PFSK-1 (cell line): ENCODE measurements around the gene TMEM72.

Source experiments
- SIN3A ChIP-seq: IDR thresholded peaks from 2 replicates; pipeline ENCODE4 v1.6.1; 2012; ENCODE audit warnings: mild to moderate bottlenecking, low read length, moderate library complexity, borderline replicate concordance; ENCODE audit not compliant: insufficient read depth
- TF ChIP-seq, protein P1 (sequence below), 2 experiments: IDR thresholded peaks; 2 replicates each; pipeline versions ENCODE4 v1.6.1 to v1.8.0; 2011 to 2012; ENCODE audit warnings: low read depth in 2 of 2, low read length in 2 of 2, control low read depth in 1 of 2, inconsistent platforms in 1 of 2, mild to moderate bottlenecking in 1 of 2, moderate library complexity in 1 of 2; ENCODE audit not compliant: insufficient read depth in 1 of 2

DNA sequence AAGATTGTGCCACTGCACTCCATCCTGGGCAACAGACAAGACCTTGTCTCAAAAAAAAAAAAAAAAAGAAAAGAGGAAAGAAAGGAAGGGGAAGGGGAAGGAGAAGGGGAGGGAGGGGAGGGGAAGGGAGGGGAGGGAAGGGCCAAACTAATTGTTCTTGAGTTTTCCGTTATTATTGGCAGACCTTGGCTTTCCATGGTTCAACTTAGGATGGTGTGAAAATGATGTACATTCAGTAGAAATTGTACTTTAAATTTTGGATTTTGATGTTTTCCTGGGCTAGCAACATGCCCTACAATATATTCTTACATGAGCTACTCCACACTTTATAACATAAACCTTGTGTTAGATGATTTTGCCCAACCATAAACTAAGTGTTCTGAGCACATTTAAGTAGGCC is 1.2 kb upstream of the TMEM72 start:
- no peak for TF ChIP-seq SIN3A
- TF ChIP-seq, protein P1, sequence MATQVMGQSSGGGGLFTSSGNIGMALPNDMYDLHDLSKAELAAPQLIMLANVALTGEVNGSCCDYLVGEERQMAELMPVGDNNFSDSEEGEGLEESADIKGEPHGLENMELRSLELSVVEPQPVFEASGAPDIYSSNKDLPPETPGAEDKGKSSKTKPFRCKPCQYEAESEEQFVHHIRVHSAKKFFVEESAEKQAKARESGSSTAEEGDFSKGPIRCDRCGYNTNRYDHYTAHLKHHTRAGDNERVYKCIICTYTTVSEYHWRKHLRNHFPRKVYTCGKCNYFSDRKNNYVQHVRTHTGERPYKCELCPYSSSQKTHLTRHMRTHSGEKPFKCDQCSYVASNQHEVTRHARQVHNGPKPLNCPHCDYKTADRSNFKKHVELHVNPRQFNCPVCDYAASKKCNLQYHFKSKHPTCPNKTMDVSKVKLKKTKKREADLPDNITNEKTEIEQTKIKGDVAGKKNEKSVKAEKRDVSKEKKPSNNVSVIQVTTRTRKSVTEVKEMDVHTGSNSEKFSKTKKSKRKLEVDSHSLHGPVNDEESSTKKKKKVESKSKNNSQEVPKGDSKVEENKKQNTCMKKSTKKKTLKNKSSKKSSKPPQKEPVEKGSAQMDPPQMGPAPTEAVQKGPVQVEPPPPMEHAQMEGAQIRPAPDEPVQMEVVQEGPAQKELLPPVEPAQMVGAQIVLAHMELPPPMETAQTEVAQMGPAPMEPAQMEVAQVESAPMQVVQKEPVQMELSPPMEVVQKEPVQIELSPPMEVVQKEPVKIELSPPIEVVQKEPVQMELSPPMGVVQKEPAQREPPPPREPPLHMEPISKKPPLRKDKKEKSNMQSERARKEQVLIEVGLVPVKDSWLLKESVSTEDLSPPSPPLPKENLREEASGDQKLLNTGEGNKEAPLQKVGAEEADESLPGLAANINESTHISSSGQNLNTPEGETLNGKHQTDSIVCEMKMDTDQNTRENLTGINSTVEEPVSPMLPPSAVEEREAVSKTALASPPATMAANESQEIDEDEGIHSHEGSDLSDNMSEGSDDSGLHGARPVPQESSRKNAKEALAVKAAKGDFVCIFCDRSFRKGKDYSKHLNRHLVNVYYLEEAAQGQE (IDR thresholded peaks at IDR 0.05; ENCODE audit: insufficient read depth in 1 of 2, low read depth in 2 of 2, low read length in 2 of 2): no peak
